Measurements from ENCODE around the gene STX8.

The STX8 gene

GRCh38 chr17:9290226-9290613, 285.4 kb downstream of the STX8 start:
- in situ Hi-C loops (cut with HindIII; ENCODE audit: low sequenced_read_pairs) = no loop called here
- no peak for TF ChIP-seq CTCF (IDR thresholded peaks at IDR 0.05; ENCODE audit: low read depth, low read length)
- no peak for DNase-seq (ENCODE audit: low read depth, low spot score)
- H3K4me3 ChIP-seq (ENCODE audit: low read depth, low read length) = no peak overlapping the region

GRCh38 chr17:9287306-9287705, 288.3 kb downstream of the STX8 start:
- no peak for DNase-seq (ENCODE audit: low read depth, low spot score)
- in situ Hi-C loops (cut with HindIII; ENCODE audit: low sequenced_read_pairs) = no loop called here
- TF ChIP-seq CTCF (IDR thresholded peaks at IDR 0.05; ENCODE audit: low read depth, low read length) = no peak
- no peak overlapping the region for H3K4me3 ChIP-seq (ENCODE audit: low read depth, low read length)

- TF ChIP-seq CTCF (IDR thresholded peaks at IDR 0.05; ENCODE audit: low read depth, low read length) = no peak
- in situ Hi-C loops (cut with HindIII; ENCODE audit: low sequenced_read_pairs) = no loop called here
- no peak for DNase-seq (ENCODE audit: low read depth, low spot score)
- no peak overlapping the region for H3K4me3 ChIP-seq (ENCODE audit: low read depth, low read length)
These were observed 289.2 kb downstream of the STX8 start for GRCh38 chr17:9286434-9286833.

GRCh38 chr17:9285602-9286427, 289.8 kb downstream of the STX8 start:
- H3K4me3 ChIP-seq (ENCODE audit: low read depth, low read length) = no peak overlapping the region
- in situ Hi-C loops (cut with HindIII; ENCODE audit: low sequenced_read_pairs) = no loop called here
- TF ChIP-seq CTCF (IDR thresholded peaks at IDR 0.05; ENCODE audit: low read depth, low read length) = no peak
- no peak for DNase-seq (ENCODE audit: low read depth, low spot score)

GRCh38 chr17:9284884-9285283, 290.7 kb downstream of the STX8 start:
- no peak for DNase-seq (ENCODE audit: low read depth, low spot score)
- in situ Hi-C loops (cut with HindIII; ENCODE audit: low sequenced_read_pairs) = no loop called here
- TF ChIP-seq CTCF (IDR thresholded peaks at IDR 0.05; ENCODE audit: low read depth, low read length) = no peak
- H3K4me3 ChIP-seq (ENCODE audit: low read depth, low read length) = no peak overlapping the region

- no peak overlapping the region for H3K4me3 ChIP-seq (ENCODE audit: low read depth, low read length)
- no peak for DNase-seq (ENCODE audit: low read depth, low spot score)
- in situ Hi-C loops (cut with HindIII; ENCODE audit: low sequenced_read_pairs) = no loop called here
- no peak for TF ChIP-seq CTCF (IDR thresholded peaks at IDR 0.05; ENCODE audit: low read depth, low read length)
These were observed 291.7 kb downstream of the STX8 start for GRCh38 chr17:9283909-9284308.
